Measurements from ENCODE around the gene TENT5C.
"Not testable (repeated sequence)": the region's sequence is repeated elsewhere in the genome, so short reads cannot be mapped to it uniquely, and the experiment has no call there.

TENT5C gene

DNA sequence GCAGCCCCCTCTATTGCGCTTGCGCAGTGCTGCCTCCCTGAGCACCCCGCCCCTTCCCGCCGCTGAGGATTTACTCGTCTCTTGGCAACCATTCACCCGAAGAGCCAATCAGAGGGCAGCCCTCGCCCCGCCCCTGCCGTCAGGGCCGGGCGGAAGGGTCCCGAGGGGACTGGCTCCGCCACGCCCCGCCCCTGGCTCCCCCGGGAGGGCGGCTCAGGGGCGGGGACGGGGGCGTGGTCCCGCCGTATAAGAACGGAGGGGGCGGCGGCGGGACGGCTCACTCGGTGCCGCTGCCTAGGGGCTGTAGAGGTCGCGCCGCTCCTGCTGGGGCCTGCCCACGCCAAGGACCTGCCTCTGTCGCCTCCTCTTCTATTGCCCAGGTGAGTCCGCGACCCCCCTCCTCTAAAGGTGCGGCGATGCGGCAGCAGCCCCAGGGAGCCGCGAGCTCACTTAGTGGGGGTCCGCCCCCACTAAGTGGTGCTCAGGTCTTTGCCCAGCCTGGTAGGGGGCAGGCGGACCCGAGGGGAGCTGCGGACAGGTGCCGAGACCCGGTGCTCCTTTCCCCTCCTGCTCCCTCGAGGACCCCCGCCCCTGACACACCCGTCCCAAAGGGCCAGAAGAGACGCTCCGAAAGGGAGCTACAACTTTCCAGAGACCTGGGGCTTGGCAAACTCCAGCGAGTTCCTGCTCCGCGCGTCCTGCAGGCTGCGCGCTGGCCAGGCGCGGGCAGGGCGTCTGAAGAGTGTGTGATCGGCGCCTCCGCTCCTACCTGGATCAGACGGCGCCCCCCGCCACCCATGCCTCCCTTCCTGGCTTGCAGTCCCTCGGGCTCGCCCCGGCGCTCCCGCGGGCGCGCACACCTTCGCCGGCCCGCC is at the start of gene TENT5C:
TSS of gene TENT5C (plus strand) at position 275 of the 875 bp plus-strand sequence. CDS start 16,821 bp downstream, outside the sequence.
- DNase-seq: peak; percentile 24 to 96 (median 89)

DNA sequence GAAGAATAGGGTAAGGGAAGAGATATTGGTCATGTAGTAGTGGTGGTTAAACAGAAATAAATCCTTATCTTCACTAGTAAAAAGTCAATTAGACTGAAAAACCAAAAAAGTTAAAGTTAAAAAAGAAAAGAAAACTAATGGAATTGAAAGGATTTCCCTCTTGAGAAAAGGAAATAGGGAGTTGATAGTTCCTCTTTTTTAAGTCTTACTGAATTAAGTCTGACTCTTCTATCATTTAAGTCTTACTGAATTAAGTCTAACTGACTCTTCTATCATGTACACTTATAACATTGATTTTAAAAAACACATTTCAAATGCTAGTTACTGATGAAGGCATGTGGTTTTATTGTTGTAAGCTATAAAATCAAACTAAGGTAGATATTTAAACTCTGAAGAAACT is 49.5 kb upstream of the TENT5C start:
- DNase-seq: no peak

DNA sequence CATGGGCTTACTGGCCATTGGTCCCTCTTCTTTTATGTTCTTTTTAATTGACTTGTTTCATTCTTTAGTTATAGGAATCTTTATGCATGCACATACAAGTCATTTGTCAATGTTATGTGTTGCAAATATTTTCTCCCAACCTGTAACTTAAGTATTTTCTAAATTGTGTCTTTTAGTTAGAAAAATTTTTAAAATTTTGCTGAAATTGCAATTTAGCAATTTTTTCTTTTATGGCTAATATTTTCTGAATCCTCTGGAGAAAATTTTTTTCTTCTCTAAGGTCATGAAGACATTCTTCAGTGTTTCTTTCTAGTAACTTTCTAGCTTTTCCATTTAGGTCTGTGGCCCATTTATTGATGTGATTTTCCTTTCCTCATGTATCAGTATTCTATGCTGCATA is 48.9 kb upstream of the TENT5C start:
- no peak for DNase-seq

GRCh38 chr1:117558451-117558850 is 47.4 kb upstream of the TENT5C start:
- not testable (repeated sequence) for DNase-seq

DNA sequence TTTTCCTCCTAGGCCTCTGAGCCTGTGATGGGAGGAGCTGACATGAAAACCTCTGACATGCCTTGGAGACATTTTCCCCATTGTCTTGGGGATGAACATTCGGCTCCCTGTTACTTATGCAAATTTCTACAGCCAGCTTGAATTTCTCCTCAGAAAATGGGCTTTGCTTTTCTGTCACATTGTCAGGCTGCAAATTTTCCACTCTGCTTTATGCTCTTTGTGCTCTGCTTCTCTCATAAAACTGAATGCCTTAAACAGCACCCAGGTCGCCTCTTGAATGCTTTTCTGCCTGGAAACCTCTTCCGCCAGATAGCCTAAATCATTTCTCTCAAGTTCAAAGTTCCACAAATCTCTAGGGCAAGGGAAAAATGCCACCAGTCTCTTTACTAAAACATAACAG is 46.7 kb upstream of the TENT5C start:
- no peak for DNase-seq

DNA sequence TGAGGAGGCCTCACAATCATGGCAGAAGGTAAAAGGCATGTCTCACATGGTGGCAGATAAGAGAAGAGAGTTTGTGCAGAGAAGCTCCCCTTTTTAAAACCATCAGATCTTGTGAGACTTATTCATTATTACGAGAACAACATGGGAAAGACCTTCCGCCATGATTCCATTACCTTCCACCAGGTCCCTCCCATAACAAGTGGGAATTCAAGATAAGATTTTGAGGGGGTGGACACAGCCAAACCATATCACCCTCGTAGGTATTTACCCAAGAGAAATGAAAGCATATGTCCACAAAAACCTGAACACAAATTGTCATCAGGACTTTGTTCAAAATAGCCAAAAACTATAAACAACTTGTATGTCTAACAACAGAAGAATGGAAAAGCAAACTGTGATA is 45.9 kb upstream of the TENT5C start:
- no peak for DNase-seq

- no peak for DNase-seq
These were observed 44.8 kb upstream of the TENT5C start for GRCh38 chr1:117561071-117561470.

GRCh38 chr1:117561551-117561950 is 44.3 kb upstream of the TENT5C start:
- no peak for DNase-seq

GRCh38 chr1:117562581-117563491 is 43.0 kb upstream of the TENT5C start:
- no peak for DNase-seq

DNA sequence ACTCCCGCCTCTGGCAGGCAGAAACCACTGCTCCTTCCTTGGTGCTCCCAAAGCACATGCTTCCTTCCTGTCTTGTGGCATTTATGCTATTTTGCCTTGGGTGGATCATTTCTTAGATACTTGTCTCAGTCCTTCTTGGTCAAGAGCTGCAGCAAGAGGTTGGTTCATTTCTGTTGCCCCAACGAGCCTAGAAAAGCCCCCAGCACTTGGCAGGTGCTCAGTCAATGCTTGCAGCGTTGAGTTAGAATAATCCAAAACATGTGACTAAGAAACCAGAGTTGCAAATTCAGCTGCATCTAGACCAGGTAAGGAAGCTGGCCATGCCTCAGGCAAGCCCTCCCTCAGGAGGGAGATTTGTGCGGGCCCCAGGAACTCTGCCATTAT is 42.4 kb upstream of the TENT5C start:
- DNase-seq: no peak

GRCh38 chr1:117564227-117565075 is 41.4 kb upstream of the TENT5C start:
- no peak for DNase-seq

- no peak for DNase-seq
These were observed 40.7 kb upstream of the TENT5C start for GRCh38 chr1:117565076-117565556.

- DNase-seq: no peak
These were observed 39.9 kb upstream of the TENT5C start for GRCh38 chr1:117565745-117566455.

DNA sequence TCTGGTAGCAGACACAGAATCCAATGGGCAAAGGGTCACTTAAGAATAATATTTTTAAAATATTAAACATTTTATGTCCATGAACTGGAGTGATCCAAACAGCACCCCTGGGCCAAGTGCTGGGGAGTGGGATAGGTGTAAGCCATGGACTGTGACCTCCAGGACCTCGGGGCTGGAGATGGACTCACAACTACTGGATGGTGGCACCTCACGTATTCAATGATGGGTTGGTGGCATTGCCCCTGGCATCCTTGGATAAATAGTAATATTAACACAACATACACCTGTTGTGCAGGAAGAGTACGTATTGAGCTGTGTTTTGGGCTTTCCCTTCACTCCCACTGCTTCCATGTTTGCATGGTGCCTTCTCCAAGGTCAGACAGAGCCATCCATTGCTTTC is 39.3 kb upstream of the TENT5C start:
- DNase-seq: no peak

DNA sequence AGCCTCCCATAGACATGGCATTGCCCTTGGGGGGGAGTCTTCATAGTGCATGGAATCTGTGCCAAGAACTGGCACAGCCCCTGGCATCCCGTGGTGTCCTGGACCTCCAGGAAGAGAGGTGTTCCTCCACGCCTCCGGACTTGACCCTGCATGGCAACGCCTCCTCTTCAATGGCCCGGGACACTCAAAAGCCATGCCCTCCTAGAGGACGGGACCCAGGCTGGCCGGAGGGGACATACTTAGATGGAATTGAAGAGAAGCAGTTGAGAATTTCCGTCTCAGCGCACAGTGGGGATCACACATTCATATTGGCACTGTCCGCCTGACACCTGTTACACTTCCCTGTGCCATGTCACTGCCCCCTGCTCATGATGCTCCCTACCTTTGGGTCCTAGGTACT is 38.4 kb upstream of the TENT5C start:
- no peak for DNase-seq

DNA sequence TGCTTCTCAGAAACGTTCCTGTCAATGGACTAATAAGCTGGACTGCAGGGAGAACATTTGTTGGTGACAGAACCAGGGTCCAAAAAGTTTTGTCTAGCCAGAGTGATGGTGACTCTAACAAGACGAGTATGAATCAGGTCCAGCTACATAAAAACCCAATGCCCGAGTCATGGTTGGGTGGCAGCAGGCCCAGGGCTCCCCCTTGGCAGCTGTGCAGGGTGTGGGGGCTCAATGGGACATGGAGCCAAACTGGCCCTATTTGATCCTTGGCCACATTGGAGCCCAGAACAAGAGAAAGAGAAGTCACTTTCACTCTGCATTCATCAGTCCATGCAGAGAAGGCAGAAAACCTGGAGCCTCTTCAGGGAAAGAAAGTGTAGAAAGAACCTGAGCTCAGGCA is 37.9 kb upstream of the TENT5C start:
- DNase-seq: no peak

DNA sequence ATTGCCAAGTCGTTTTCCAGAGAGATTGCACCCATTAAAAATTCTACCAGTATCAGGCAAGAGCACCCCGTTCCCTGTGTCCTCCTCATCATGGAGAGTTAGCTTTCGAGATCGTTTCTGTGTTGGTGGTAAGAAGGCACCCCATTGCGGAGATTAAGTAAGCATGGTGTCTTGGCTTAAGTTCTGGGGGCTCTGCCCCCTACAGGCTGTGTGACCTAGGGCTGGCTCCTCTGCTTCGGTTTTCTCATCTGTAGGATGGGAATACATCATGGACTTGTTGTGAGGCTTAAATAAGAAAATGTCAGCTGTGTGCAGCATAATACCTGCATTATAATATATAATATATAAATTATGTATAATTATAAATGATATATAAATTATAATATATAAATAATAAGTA is 36.8 kb upstream of the TENT5C start:
- no peak for DNase-seq

- no peak for DNase-seq
These were observed 36.0 kb upstream of the TENT5C start for GRCh38 chr1:117569856-117570255.

DNA sequence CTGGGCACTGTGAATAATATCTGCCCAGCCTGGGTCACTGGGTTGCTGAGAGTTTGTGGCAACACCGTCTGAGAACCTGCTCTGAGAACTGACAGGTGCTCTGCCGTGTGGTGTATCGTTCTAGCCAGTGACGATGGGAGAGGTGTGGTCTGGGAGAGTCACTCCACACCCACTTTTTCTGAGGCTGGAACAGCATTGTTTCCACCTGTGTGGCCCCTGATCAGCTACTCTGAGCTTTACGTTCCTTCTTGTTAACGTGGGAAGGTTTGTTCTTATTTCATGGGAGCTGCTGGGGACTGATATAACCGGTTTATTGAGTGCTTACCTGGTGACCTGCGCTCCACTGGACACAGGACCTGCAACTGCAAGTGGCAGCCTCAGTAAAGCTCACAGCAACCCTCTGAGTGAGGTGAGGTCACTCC is 34.8 kb upstream of the TENT5C start:
- DNase-seq: no peak

- no peak for DNase-seq
These were observed 34.4 kb upstream of the TENT5C start for GRCh38 chr1:117571496-117571895.

DNA sequence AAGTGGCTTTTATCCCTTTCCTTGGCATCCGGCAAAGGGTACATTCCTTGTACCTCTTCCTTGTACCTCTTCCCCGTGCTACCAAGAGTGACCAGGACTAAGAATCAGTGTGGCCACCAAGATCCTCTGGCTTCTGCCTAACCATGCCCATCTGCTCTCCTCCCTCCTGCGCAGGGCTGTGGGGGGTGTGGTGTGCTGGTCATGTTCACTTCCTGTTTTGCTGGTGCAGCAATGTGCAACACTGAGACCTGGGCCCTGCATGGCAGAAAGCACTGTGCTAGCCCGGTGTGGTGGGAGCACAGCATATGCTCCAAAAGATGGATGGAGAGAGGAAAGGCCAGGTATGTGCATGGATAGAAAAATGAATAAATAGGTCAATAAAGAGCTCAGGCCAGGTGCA is 33.3 kb upstream of the TENT5C start:
- no peak for DNase-seq

All from hypothalamus (tissue), 51 donors.